H9 (cell line): ENCODE measurements around the gene DNAJB9. TPM values are rescaled to one million over a fixed set of nuclear protein-coding genes. Genes with fewer than 3 reads are reported as not detected.

Experiments used
- DNase-seq: peaks from one replicate; pipeline ENCODE4 v3.0.0-alpha.2; 2017
- H2AFZ ChIP-seq: one replicate; pipeline ENCODE4 v1.6.1; 2013; ENCODE audit warnings: mild to moderate bottlenecking, low read length, control low read depth, moderate library complexity
- H2AK5ac ChIP-seq: 2 replicates; pipeline ENCODE4 v1.6.1; 2013; ENCODE audit warnings: low read length, control low read depth, mixed read lengths; ENCODE audit not compliant: insufficient read length
- H2BK120ac ChIP-seq: one replicate; pipeline ENCODE4 v1.6.1; 2013; ENCODE audit warnings: low read depth, mild to moderate bottlenecking, low read length, control low read depth, inconsistent platforms; ENCODE audit not compliant: poor library complexity, severe bottlenecking
- H2BK12ac ChIP-seq: 2 replicates; pipeline ENCODE4 v1.6.1; 2013; ENCODE audit warnings: low read length, control low read depth, mixed read lengths, low read depth; ENCODE audit not compliant: insufficient read length
- H2BK15ac ChIP-seq: 2 replicates; pipeline ENCODE4 v1.6.1; 2013; ENCODE audit warnings: low read depth, low read length, control low read depth
- H2BK20ac ChIP-seq: one replicate; pipeline ENCODE4 v1.6.1; 2013; ENCODE audit warnings: low read depth, mild to moderate bottlenecking, low read length, control low read depth, inconsistent platforms; ENCODE audit not compliant: poor library complexity, severe bottlenecking
- H2BK5ac ChIP-seq: 2 replicates; pipeline ENCODE4 v1.6.1; 2013; ENCODE audit warnings: low read length, control low read depth, mixed read lengths; ENCODE audit not compliant: insufficient read length
- H3K14ac ChIP-seq: 2 replicates; pipeline ENCODE4 v1.6.1; 2013; ENCODE audit warnings: low read length, control low read depth; ENCODE audit not compliant: insufficient read depth
- H3K18ac ChIP-seq: 2 replicates; pipeline ENCODE4 v1.6.1; 2013; ENCODE audit warnings: low read depth, mild to moderate bottlenecking, mixed read lengths, low read length, control low read depth; ENCODE audit not compliant: insufficient read length
- H3K23ac ChIP-seq: 2 replicates; pipeline ENCODE4 v1.6.1; 2013; ENCODE audit warnings: low read length, control low read depth, mixed read lengths, low read depth; ENCODE audit not compliant: insufficient read length
- H3K23me2 ChIP-seq: 2 replicates; pipeline ENCODE4 v1.6.1; 2013; ENCODE audit warnings: low read depth, mild to moderate bottlenecking, mixed read lengths, low read length, control low read depth; ENCODE audit not compliant: insufficient read length, poor library complexity, severe bottlenecking
- H3K27ac ChIP-seq: 2 replicates; pipeline ENCODE4 v1.5.1; 2013; ENCODE audit warnings: low read length, control low read depth, mixed read lengths, low read depth; ENCODE audit not compliant: insufficient read length
- H3K27me3 ChIP-seq: 2 replicates; pipeline ENCODE4 v1.6.1; 2013; ENCODE audit warnings: low read length, control low read depth, inconsistent platforms; ENCODE audit not compliant: insufficient read depth
- H3K4ac ChIP-seq: 2 replicates; pipeline ENCODE4 v1.6.1; 2013; ENCODE audit warnings: low read depth, mild to moderate bottlenecking, control low read depth, inconsistent platforms, low read length, moderate library complexity
- H3K4me1 ChIP-seq: 2 replicates; pipeline ENCODE4 v1.6.1; 2013; ENCODE audit warnings: low read length, control low read depth, inconsistent platforms; ENCODE audit not compliant: insufficient read depth
- H3K4me2 ChIP-seq: 2 replicates; pipeline ENCODE4 v1.6.1; 2013; ENCODE audit warnings: low read length, control low read depth, mixed read lengths; ENCODE audit not compliant: insufficient read length, insufficient read depth
- H3K56ac ChIP-seq: 2 replicates; pipeline ENCODE4 v1.6.1; 2013; ENCODE audit warnings: low read depth, mild to moderate bottlenecking, mixed read lengths, low read length, control low read depth; ENCODE audit not compliant: insufficient read length
- H3K79me1 ChIP-seq: 2 replicates; pipeline ENCODE4 v1.6.1; 2013; ENCODE audit warnings: low read depth, mild to moderate bottlenecking, moderate library complexity, low read length, control low read depth, inconsistent platforms; ENCODE audit not compliant: insufficient read depth, poor library complexity, severe bottlenecking
- H3K79me2 ChIP-seq: 2 replicates; pipeline ENCODE4 v1.6.1; 2013; ENCODE audit warnings: low read length, control low read depth, inconsistent platforms; ENCODE audit not compliant: insufficient read depth
- H3K9ac ChIP-seq: 2 replicates; pipeline ENCODE4 v1.6.1; 2013; ENCODE audit warnings: low read length, control low read depth, mixed read lengths; ENCODE audit not compliant: insufficient read length; ENCODE audit errors: extremely low read depth
- H3K9me3 ChIP-seq: one replicate; pipeline ENCODE4 v1.6.1; 2013; ENCODE audit warnings: low read depth, low read length, inconsistent platforms; ENCODE audit not compliant: control insufficient read depth
- H3T11ph ChIP-seq: one replicate; pipeline ENCODE4 v1.6.1; 2013; ENCODE audit warnings: mild to moderate bottlenecking, low read length, control low read depth, inconsistent platforms
- H4K20me1 ChIP-seq: one replicate; pipeline ENCODE4 v1.6.1; 2013; ENCODE audit not compliant: control insufficient read depth, insufficient read length, insufficient read depth
- H4K5ac ChIP-seq: 2 replicates; pipeline ENCODE4 v1.6.1; 2013; ENCODE audit warnings: low read depth, mild to moderate bottlenecking, mixed read lengths, low read length, control low read depth; ENCODE audit not compliant: insufficient read length
- H4K8ac ChIP-seq: replicated peaks from 2 replicates; pipeline ENCODE4 v1.6.1; 2013; ENCODE audit warnings: low read length, control low read depth, mixed read lengths, low read depth; ENCODE audit not compliant: insufficient read length
- H4K91ac ChIP-seq: 2 replicates; pipeline ENCODE4 v1.6.1; 2013; ENCODE audit warnings: low read depth, mild to moderate bottlenecking, moderate library complexity, mixed read lengths, low read length, control low read depth; ENCODE audit not compliant: insufficient read length
- H3K27ac Mint-ChIP-seq, 3 experiments: 2 replicates in 2 of 3; 3 replicates in 1 of 3; pipeline ENCODE4 v1.8.0; 2020 to 2021; ENCODE audit warnings: mixed read lengths in 3 of 3, mild to moderate bottlenecking in 1 of 3, moderate library complexity in 1 of 3
- H3K27me3 Mint-ChIP-seq: 2 replicates; pipeline ENCODE4 v1.8.0; 2021; ENCODE audit warnings: low read depth, mild to moderate bottlenecking, moderate library complexity, mixed read lengths
- H3K36me3 Mint-ChIP-seq, 3 experiments: 2 replicates in 2 of 3; 3 replicates in 1 of 3; pipeline ENCODE4 v1.8.0; 2020 to 2021; ENCODE audit warnings: low read depth in 3 of 3, mixed read lengths in 3 of 3; ENCODE audit not compliant: insufficient read depth in 1 of 3
- H3K4me1 Mint-ChIP-seq, 2 experiments: 2 replicates each; pipeline ENCODE4 v1.8.0; 2020; ENCODE audit warnings: mixed read lengths in 2 of 2
- H3K4me3 Mint-ChIP-seq, 2 experiments: 2 replicates in 1 of 2; 3 replicates in 1 of 2; pipeline ENCODE4 v1.8.0; 2020 to 2021; ENCODE audit warnings: mild to moderate bottlenecking in 2 of 2, mixed read lengths in 2 of 2, moderate library complexity in 1 of 2
- H3K9me3 Mint-ChIP-seq, 2 experiments: 2 replicates in 1 of 2; 3 replicates in 1 of 2; pipeline ENCODE4 v1.8.0; 2020; ENCODE audit warnings: mild to moderate bottlenecking in 2 of 2, mixed read lengths in 2 of 2, moderate library complexity in 1 of 2
- CTCF ChIP-seq: fragments of 200-600 bp; sonication (generic); conservative IDR thresholded peaks from 3 replicates; pipeline ENCODE4 v1.8.0; 2021; ENCODE audit warnings: antibody characterized with exemption, mild to moderate bottlenecking
- WGBS: extraction: QIAGEN DNeasy Blood & Tissue Kit; methylation state at CpG from one replicate; pipeline ENCODE4 v1.1.7; 2013; ENCODE audit warnings: missing lambda C conversion rate, low lambda C conversion rate, mixed read lengths; ENCODE audit not compliant: insufficient read length; ENCODE audit errors: extremely low coverage; 5-methylcytosine and 5-hydroxymethylcytosine counted together
- total RNA-seq: library from RNA; stranded (reverse); gene quantifications from 2 replicates; pipeline ENCODE4 v1.2.1, GENCODE V29; 2021

Gene DNAJB9
- total RNA-seq, 1 experiment from 2014 or later = 11.3 TPM

GRCh38 chr7:108614896-108615295, 45.2 kb downstream of the DNAJB9 start:
- no peaks in the 10 kb centered on the region; a peak in 1 of 5 replicates for H3K9me3 Mint-ChIP-seq
- Histone ChIP-seq H3K9me3 (no peaks in the 10 kb centered on the region), H3K23ac (no peak overlapping the region), H3K56ac (no peak overlapping the region), H3K4me2 (no peak overlapping the region), H2BK5ac (no peak overlapping the region), H3K9ac (no peak overlapping the region), H3K27me3 (no peaks in the 10 kb centered on the region), H3K23me2 (no peaks in the 10 kb centered on the region), H3K27ac (no peak overlapping the region), H4K20me1 (no peaks in the 10 kb centered on the region), H3K18ac (no peak overlapping the region), H3K79me1 (no peaks in the 10 kb centered on the region), H4K5ac (no peak overlapping the region), H3K4ac (no peak overlapping the region), H3T11ph (no peak overlapping the region), H3K14ac (no peak overlapping the region), H4K8ac (no peak overlapping the region), H2AK5ac (no peak overlapping the region), H2BK20ac (no peak overlapping the region), H2AFZ (peak overlapping the region; percentile 0), H4K91ac (no peak overlapping the region), H2BK12ac (no peak overlapping the region), H3K79me2 (no peaks in the 10 kb centered on the region), H2BK15ac (no peak overlapping the region), H3K4me1 (peaks cover 10% of the 10 kb centered on the region; the same call in 1 of the 2 replicates), H2BK120ac (no peak overlapping the region)
- H3K27ac Mint-ChIP-seq = peak overlapping the region in 1 of 3 experiments; percentile 86; a peak in 1 of 7 replicates
- H3K27me3 Mint-ChIP-seq = no peaks in the 10 kb centered on the region
- no CpG with 5 or more reads among the region's 3 CpGs for WGBS
- peaks cover 30 to 31% of the 10 kb centered on the region in 2 experiments for H3K4me1 Mint-ChIP-seq
- no peak overlapping the region for H3K4me3 Mint-ChIP-seq
- H3K36me3 Mint-ChIP-seq = no peaks in the 10 kb centered on the region
- TF ChIP-seq CTCF = no peak
- no peak for DNase-seq
